Measurements from ENCODE around the gene PXN.
"Not testable (repeated sequence)": the region's sequence is repeated elsewhere in the genome, so short reads cannot be mapped to it uniquely, and the experiment has no call there.

PXN gene

GRCh38 chr12:120199025-120199424, 66.5 kb downstream of the PXN start:
- Histone ChIP-seq H3K27ac (peak overlapping the region; percentile 98), H3K36me3 (peaks cover 46% of the 10 kb centered on the region), H3K4me3 (peak overlapping the region; percentile 98), H3K9ac (peak overlapping the region; percentile 99), H3K27me3 (no peaks in the 10 kb centered on the region), H3K4me1 (peaks cover 58% of the 10 kb centered on the region), H3K4me2 (peak overlapping the region; percentile 95), H4K20me1 (peaks cover 44% of the 10 kb centered on the region), H3K9me3 (no peaks in the 10 kb centered on the region)
- no peak for TF ChIP-seq Cebpa-rat (IDR thresholded peaks at IDR 0.05)

GRCh38 chr12:120197542-120197887, 68.0 kb downstream of the PXN start:
- H3K4me3 ChIP-seq: peak overlapping the region; percentile 98; the same call in 1 of the 2 replicates
- no peaks in the 10 kb centered on the region for H3K27me3 ChIP-seq
- H3K9me3 ChIP-seq: no peaks in the 10 kb centered on the region
- peaks cover 66% of the 10 kb centered on the region for H3K4me1 ChIP-seq
- H3K27ac ChIP-seq: no peak overlapping the region
- H4K20me1 ChIP-seq: peaks cover 50% of the 10 kb centered on the region
- H3K9ac ChIP-seq: peak overlapping the region; percentile 6; the same call in 1 of the 2 replicates
- no peak for TF ChIP-seq Cebpa-rat (IDR thresholded peaks at IDR 0.05)
- peak overlapping the region; percentile 95 for H3K4me2 ChIP-seq
- peaks cover 46% of the 10 kb centered on the region for H3K36me3 ChIP-seq

- peaks cover 49% of the 10 kb centered on the region for H3K36me3 ChIP-seq
- H3K9ac ChIP-seq: peak overlapping the region; percentile 6; the same call in 1 of the 2 replicates
- H3K4me2 ChIP-seq: peak overlapping the region; percentile 95
- H3K27me3 ChIP-seq, H3K9me3 ChIP-seq, H3K27ac ChIP-seq: not testable (repeated sequence)
- H3K4me3 ChIP-seq: peak overlapping the region; percentile 98; the same call in 1 of the 2 replicates
- peaks cover 61% of the 10 kb centered on the region for H3K4me1 ChIP-seq
- H4K20me1 ChIP-seq: peaks cover 55% of the 10 kb centered on the region
Observed at GRCh38 chr12:120196817-120197541, 68.6 kb downstream of the PXN start.

GRCh38 chr12:120196363-120196762, 69.2 kb downstream of the PXN start:
- no peaks in the 10 kb centered on the region for H3K27me3 ChIP-seq
- H3K27ac ChIP-seq: no peak overlapping the region
- H3K36me3 ChIP-seq: peaks cover 54% of the 10 kb centered on the region
- H3K4me3 ChIP-seq: no peak overlapping the region
- peak overlapping the region; percentile 95 for H3K4me2 ChIP-seq
- H4K20me1 ChIP-seq: peaks cover 62% of the 10 kb centered on the region
- no peak for TF ChIP-seq Cebpa-rat (IDR thresholded peaks at IDR 0.05)
- H3K4me1 ChIP-seq: peaks cover 59% of the 10 kb centered on the region
- no peak overlapping the region for H3K9ac ChIP-seq
- no peaks in the 10 kb centered on the region for H3K9me3 ChIP-seq

GRCh38 chr12:120194534-120195395, 70.8 kb downstream of the PXN start, which contains the start of gene GCN1:
GCN1 (minus strand) TSS chr12:120194715; CDS start chr12:120194697, 18 bp downstream.
- Histone ChIP-seq H3K27me3 (no peaks in the 10 kb centered on the region), H3K9me3 (no peaks in the 10 kb centered on the region), H4K20me1 (peaks cover 67% of the 10 kb centered on the region), H3K36me3 (peaks cover 66% of the 10 kb centered on the region), H3K9ac (peak within 1 kb of the TSS; percentile 96), H3K27ac (peak within 1 kb of the TSS; percentile 98), H3K4me3 (peak within 1 kb of the TSS; percentile 89), H3K4me2 (peak within 1 kb of the TSS; percentile 95), H3K4me1 (peaks cover 56% of the 10 kb centered on the region)
- TF ChIP-seq Cebpa-rat (IDR thresholded peaks at IDR 0.05): no peak

- Histone ChIP-seq H3K36me3 (peaks cover 66% of the 10 kb centered on the region), H3K4me1 (peaks cover 50% of the 10 kb centered on the region)
Observed at GRCh38 chr12:120194226-120194533, 71.3 kb downstream of the PXN start.

GRCh38 chr12:120193286-120193685, 72.2 kb downstream of the PXN start:
- H3K27me3 ChIP-seq, H3K9me3 ChIP-seq, H3K27ac ChIP-seq: not testable (repeated sequence)
- H3K4me3 ChIP-seq: peak overlapping the region; percentile 89
- peaks cover 53% of the 10 kb centered on the region for H4K20me1 ChIP-seq
- H3K9ac ChIP-seq: peak overlapping the region; percentile 96; the same call in 1 of the 2 replicates
- H3K4me1 ChIP-seq: peaks cover 41% of the 10 kb centered on the region
- peak overlapping the region; percentile 95 for H3K4me2 ChIP-seq
- H3K36me3 ChIP-seq: peaks cover 66% of the 10 kb centered on the region

More at GRCh38 chr12:120194226-120194533, 71.3 kb downstream of the PXN start:
- H3K4me2 ChIP-seq: peak overlapping the region; percentile 95
- no peaks in the 10 kb centered on the region for H3K9me3 ChIP-seq
- peak overlapping the region; percentile 89 for H3K4me3 ChIP-seq
- peak overlapping the region; percentile 98 for H3K27ac ChIP-seq
- H3K27me3 ChIP-seq: no peaks in the 10 kb centered on the region
- peaks cover 62% of the 10 kb centered on the region for H4K20me1 ChIP-seq
- no peak for TF ChIP-seq Cebpa-rat (IDR thresholded peaks at IDR 0.05)
- H3K9ac ChIP-seq: peak overlapping the region; percentile 96

- Histone ChIP-seq H3K4me2 (no peak overlapping the region), H3K4me3 (no peak overlapping the region), H3K27ac (no peak overlapping the region), H4K20me1 (peaks cover 56% of the 10 kb centered on the region), H3K27me3 (no peaks in the 10 kb centered on the region), H3K4me1 (peaks cover 21% of the 10 kb centered on the region), H3K9ac (no peak overlapping the region), H3K36me3 (peaks cover 66% of the 10 kb centered on the region), H3K9me3 (no peaks in the 10 kb centered on the region)
- no peak for TF ChIP-seq Cebpa-rat (IDR thresholded peaks at IDR 0.05)
Observed at GRCh38 chr12:120190985-120191480, 74.5 kb downstream of the PXN start.

GRCh38 chr12:120190386-120190785, 75.1 kb downstream of the PXN start:
- Histone ChIP-seq H3K36me3 (peaks cover 67% of the 10 kb centered on the region), H3K4me2 (no peak overlapping the region), H3K27ac (no peak overlapping the region), H4K20me1 (peaks cover 63% of the 10 kb centered on the region), H3K9ac (no peak overlapping the region), H3K27me3 (no peaks in the 10 kb centered on the region), H3K4me1 (peaks cover 15% of the 10 kb centered on the region), H3K9me3 (no peaks in the 10 kb centered on the region), H3K4me3 (no peak overlapping the region)
- no peak for TF ChIP-seq Cebpa-rat (IDR thresholded peaks at IDR 0.05)

- Histone ChIP-seq H3K4me3 (no peak overlapping the region), H3K9ac (no peak overlapping the region), H4K20me1 (peaks cover 85% of the 10 kb centered on the region), H3K27me3 (no peaks in the 10 kb centered on the region), H3K4me1 (no peaks in the 10 kb centered on the region; the same call in 1 of the 2 replicates), H3K27ac (no peak overlapping the region), H3K4me2 (no peak overlapping the region), H3K9me3 (no peaks in the 10 kb centered on the region), H3K36me3 (peaks cover 99% of the 10 kb centered on the region)
- no peak for TF ChIP-seq Cebpa-rat (IDR thresholded peaks at IDR 0.05)
Observed at GRCh38 chr12:120186654-120187053, 78.9 kb downstream of the PXN start.
